Measurements from ENCODE around the gene SAP30BP.

Gene SAP30BP

DNA sequence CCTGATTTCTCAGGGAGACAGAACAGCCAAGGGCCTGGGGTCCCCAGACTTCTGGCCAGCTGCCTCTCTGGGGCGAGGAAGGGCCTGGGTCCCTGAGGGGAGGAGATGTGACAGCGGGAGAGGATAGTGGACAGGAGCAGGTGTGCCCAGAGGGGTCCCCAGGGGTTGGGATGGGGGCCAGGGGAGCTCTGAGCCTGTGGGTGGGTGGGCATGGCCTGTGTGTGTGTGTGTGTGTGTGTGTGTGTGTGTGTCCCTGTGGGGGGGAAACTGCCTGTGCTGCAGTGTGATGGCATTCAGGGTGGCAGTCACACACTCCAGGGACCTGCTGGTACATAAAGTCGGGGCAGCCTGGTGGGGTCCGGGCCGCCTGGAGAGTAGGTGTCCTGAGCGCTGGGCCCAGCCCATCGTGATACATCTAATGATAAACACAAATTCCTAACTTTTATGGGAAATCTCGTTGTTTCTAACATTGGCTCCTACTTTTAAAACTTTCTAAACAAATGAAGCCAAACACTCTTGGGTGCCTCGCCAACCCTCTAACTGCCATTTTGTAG, 55.5 kb downstream of the SAP30BP start:
- no peak for DNase-seq

DNA sequence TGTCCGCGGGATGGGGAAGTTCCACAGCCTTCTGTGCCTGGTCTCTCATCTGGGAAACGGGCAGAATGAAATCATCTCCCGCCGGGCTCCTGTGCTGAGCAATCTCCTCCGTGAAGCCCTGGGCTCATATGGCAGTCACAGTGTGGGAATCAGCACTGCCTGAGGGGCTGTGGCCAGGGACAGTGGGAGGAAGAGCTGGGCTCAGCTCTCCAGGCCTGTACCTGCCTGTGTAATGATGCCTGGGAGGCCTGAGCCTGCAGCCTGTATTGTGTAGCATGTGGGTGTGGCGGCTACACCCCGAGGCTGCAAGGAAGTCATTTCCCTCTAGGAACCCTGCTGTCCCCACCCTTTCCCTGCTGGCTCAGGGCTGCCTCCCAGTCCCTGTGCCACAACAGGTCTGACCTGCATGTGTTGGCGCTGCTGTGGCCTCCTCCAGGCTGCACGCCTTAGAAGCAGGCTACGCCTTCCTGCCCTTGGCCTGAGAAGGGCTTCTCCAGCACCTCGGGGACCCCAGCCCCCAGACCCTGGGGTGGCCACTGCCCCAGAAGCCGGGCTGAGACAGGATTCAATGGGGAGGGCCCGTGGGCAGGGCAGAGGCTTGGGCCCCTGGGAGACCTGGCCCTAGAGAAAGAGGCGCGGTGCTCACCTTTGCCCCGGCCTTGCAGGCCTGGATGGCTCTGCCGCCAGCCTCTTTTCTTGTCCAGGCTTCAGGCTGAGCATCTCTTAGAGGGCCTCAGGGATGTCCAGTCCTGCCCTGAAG, 56.2 kb downstream of the SAP30BP start:
- no peak for DNase-seq

DNA sequence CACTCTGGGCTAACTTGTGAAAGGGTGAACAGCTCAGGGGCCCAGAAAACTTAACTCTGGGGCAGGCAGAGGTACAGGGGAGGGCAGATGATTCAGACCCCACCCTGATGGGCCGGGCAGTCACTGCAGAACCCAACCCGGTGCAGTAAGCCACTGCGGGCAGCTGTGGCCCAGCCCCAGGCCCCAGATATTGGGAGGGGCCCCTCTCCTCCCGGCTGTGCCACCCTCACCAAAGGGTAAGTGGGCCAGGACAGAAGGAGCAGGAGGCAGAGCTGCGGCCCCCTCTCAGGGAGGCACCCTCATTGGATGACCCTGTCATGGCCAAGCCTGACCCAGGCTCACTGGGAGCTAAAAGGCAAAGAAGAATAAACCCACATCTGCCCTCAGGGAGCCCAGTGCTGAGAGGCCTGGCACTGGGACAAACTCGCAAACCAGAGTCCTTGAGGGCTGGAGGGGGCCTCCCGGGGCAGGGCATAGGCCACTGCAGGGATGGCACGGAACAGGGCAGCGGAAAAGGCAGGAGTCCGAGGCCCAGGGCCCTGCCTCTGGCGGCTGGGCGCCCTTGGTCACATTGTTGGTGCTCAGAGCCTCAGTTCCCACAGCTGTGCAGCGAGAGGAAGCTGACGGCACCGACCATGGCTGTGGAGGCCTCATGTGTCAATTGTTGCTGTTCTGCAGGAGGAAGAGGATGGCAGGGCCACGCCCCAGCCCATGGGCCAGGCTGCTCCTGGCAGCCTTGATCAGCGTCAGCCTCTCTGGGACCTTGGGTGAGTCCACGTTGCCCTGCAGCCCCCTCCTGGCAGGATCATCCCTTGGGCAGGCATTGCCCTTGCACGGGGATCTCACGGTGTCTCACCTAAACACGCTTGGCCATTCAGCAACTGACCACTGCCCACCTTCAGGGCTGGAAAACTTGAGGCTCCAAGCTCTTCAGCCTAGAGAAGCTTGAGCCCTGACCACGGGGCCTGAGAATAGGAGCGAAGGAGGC, 57.2 kb downstream of the SAP30BP start:
- DNase-seq: no peak

DNA sequence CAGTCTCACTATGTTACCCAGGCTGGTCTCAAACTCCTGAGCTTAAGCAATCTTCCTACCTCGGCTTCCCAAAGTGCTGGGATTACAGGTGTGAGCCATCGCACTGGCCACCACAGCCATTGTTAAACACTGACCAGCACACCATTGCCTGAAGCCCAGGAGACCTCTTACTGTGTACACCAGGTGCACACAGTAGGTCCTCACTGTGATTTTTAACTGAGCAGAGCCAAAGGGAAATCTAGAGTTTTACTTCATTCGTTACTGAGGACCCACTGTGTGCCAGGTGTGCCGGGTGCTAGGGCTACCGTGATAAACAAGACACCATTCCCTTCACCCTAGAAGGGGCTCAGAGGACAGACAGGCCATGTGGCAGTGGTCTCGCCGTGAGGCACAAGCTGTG, 58.4 kb downstream of the SAP30BP start:
- DNase-seq: no peak

DNA sequence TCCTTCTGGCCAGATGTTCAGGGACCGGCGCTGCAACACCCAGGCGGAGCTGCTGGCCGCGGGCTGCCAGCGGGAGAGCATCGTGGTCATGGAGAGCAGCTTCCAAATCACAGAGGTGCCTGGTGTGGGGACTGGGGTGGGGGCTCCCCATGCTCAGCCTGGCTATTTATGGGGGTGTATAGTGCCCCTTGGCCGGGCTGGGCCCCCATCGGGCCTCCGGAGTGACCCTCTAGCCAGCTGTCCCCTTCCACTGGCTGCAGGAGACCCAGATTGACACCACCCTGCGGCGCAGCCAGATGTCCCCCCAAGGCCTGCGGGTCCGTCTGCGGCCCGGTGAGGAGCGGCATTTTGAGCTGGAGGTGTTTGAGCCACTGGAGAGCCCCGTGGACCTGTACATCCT, 60.3 kb downstream of the SAP30BP start:
- no peak for DNase-seq

DNA sequence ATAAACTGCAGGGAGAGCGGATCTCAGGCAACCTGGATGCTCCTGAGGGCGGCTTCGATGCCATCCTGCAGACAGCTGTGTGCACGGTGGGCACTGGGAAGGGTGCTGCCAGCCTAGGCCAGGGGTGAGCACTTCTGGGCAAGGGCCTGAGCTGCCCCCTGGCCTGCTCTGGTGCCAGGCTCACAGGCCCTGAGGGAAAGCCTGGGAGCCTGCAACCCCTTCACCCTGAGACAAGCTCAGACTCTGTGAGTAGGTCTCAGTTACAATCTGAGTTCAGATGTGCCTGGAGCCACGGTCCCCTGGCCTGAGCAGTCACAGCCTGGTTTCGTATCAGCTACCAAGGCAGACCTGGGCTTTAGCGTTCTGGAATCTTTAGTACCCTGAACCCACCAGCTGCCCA, 62.2 kb downstream of the SAP30BP start:
- no peak for DNase-seq

DNA sequence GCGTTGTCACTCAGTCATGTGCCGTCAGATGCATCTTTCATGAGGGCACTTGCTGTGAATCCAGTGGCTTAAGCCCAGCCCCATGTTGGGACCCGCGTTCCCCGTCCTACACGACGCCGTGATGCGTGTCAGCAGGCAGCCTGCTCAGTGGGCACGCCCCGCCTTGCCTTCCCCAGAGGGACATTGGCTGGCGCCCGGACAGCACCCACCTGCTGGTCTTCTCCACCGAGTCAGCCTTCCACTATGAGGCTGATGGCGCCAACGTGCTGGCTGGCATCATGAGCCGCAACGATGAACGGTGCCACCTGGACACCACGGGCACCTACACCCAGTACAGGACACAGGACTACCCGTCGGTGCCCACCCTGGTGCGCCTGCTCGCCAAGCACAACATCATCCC, 62.9 kb downstream of the SAP30BP start:
- no peak for DNase-seq

DNA sequence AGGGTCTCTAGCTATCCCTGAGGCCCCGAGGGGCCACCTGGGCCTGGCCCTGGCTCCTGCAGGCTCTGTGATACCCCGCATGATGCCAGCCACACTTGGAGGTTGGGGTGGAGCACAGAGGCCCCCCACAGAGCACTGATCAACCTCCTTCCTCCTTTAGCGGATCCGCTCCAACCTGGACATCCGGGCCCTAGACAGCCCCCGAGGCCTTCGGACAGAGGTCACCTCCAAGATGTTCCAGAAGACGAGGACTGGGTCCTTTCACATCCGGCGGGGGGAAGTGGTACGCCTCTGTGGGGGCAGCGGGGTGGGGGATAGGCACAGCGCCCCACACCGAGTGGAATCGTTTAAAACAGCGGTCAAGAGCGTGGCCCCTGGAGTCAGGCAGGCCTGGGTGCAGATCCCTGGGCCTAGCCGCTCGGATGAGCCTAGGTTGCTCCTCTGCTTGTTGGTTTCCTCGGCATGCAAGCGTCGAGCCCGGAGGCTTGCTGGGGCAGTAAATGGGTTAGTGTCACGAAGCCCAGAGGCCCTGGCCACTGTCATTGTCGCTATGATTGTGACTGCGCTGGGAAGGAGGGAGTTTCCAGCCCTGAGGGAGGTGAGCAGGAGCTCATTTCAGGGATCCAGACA, 64.1 kb downstream of the SAP30BP start:
- no peak for DNase-seq

DNA sequence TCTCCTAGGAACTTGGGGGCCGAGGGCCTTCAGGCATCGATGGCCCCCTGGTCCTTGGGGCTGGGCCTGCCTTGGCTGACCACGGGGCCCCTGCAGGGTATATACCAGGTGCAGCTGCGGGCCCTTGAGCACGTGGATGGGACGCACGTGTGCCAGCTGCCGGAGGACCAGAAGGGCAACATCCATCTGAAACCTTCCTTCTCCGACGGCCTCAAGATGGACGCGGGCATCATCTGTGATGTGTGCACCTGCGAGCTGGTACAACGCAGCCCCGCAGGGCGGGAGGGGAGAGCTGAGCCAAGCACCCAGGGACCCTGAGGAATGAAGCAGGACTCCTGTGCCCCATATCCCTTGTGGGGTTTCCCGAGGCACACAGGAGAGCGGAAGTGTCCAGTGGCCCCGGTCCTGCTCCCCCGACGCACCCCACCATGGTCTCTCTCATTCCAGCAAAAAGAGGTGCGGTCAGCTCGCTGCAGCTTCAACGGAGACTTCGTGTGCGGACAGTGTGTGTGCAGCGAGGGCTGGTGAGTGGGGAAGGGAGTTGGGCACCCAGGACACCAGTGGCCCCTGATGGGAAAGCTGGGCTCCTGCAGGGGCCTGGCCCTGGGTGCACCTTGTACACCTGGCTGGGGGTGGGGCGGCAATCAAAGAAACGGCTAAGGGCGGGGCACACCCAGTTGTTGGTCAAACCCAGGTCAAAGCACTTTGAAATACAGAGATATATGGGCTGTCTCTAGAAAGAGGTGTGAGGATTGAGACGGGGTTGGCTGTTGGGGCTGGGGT, 64.8 kb downstream of the SAP30BP start:
- DNase-seq: no peak

DNA sequence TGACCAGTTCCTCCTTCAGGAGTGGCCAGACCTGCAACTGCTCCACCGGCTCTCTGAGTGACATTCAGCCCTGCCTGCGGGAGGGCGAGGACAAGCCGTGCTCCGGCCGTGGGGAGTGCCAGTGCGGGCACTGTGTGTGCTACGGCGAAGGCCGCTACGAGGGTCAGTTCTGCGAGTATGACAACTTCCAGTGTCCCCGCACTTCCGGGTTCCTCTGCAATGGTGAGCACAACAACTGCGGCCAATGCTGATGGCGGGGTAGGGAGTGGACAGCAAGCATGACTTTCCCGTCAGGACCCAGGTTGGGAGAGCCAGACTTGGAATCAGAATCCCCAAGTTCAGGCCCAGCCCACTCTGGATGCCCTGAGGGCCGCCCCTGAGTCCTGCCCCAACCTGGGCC, 66.3 kb downstream of the SAP30BP start:
- DNase-seq: no peak

DNA sequence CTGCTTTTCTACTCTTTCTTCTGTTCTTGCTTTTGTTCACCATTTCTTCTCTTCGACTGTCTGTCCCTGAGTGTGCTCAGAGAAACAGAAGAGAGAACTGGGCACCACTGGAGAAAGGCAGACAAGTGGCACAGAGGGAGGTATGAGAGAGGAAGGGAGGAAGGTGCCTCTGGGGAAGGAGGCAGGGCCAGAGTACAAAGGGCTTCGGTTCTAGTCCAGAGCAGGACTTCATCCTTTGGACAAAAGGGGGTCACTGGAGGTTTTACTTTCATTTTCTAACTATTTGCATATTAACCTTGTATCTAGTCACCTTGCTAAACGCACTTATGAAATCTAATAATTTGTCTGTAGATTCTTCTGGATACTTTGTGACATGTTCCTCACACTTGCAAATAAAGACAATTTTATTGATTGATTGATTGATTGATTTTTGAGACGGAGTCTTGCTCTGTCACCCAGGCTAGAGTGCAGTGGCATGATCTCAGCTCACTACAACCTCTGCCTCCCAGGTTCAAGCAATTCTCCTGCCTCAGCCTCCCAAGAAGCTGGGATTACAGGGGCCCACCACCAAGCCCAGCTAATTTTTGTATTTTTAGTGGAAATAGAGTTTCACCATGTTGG, 67.6 kb downstream of the SAP30BP start:
- DNase-seq: no peak

DNA sequence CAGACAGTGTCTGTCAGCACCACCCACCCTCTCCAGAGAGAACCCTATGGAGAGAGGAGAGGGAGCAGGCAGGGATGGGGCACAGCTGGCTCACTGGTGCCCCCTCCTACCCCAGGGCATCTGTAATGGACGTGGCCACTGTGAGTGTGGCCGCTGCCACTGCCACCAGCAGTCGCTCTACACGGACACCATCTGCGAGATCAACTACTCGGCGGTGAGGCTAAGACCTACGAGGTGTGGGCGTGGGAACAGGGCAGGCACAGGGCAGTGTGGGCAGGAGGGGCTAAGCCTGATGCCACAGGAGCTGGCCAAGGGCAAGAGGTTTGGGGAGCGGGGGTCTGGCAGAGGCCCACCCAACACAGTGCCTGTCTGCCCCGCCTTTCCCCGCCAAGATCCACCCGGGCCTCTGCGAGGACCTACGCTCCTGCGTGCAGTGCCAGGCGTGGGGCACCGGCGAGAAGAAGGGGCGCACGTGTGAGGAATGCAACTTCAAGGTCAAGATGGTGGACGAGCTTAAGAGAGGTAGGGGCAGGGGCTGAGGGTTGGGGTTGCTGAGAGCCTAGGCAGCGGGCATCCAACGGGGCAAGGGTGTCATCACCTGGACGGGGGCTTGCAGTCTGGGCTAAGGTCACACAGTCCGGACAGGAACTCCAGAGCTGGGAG, 69.2 kb downstream of the SAP30BP start:
- no peak for DNase-seq

DNA sequence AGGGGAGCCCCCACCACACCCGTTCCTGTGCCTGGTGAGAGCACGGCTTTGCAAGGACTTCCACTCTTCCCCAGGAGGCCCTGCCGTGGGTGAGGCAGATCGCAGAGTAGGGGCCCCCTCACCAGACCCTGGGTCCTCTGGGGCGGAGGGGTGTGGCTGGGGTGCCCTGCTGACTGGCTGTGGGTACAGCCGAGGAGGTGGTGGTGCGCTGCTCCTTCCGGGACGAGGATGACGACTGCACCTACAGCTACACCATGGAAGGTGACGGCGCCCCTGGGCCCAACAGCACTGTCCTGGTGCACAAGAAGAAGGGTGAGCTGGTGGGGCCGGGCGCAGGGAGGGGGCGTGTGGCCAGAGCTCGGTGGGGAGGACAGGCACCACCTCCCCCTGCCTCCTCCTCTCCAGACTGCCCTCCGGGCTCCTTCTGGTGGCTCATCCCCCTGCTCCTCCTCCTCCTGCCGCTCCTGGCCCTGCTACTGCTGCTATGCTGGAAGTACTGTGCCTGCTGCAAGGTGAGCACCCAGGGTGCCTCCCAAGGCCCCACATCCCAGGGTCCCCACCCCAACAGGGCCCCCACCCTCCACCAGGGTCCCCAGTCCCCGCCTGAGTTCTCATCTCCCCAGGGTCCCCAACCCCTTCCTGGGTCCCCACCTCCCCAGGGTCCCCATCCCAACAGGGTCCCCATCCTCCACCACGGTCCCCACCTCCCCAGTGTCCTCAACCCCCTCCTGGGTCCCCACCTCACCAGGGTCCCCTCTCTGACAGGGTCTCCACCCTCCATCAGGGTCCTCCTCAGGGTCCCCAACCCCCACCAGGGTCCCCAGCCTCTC, 70.2 kb downstream of the SAP30BP start:
- DNase-seq: no peak

DNA sequence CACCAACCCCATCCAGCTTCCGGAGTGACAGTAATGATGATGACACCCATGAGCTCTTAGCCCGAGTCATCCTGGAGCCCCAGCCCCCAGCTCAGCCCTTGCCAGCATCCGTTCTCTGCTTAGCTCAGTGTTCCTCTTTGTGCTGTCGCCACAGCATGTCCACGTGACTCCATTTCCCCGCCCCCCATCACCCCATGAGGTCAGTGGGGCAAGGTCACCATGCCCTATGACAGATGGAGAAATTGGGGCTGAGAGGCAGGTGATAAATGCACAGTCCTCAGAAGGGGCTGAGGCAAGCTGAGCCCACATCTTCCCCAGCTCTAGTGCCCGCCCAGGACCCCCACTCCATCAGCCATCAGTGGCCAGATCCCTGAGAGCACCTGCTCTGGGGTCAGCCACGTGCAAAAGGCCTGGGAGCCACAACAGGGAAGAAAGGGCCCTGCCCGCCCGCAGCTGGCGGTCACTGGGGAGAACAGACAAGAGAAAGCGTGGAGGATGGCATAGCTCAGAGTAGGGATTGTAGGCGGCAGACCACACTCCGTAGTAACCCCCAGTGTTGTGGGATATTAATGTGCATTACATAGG, 71.2 kb downstream of the SAP30BP start:
- no peak for DNase-seq

DNA sequence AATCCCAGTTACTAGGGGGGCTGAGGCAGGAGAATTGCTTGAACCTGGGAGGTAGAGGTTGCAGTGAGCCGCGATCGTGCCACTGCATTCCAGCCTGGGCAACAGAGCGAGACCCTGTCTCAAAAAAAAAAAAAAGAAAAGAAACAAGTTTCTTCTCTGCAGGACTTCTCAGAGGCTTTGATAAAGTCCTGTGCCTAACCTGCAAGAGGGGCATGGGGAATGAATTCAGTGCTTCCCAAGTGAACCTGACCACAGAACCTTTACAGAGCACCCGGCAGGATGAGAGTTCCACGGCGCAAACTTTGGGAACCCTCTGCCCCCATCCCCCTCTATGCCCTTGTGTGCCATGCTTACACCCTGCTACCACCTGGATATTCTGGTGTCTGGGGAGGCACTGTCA, 72.0 kb downstream of the SAP30BP start:
- no peak for DNase-seq

DNA sequence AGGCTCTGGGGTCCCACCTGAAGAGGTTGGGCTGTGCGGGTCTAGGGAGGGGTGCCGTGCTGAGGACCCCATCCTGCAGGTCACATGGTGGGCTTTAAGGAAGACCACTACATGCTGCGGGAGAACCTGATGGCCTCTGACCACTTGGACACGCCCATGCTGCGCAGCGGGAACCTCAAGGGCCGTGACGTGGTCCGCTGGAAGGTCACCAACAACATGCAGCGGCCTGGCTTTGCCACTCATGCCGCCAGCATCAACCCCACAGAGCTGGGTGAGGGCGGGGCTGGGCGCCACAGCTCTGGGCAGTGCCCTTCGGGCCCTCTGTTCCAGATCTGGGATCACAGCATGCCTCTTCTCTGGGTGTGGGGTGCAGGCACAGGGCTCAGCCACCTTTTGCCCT, 72.7 kb downstream of the SAP30BP start:
- DNase-seq: no peak

DNA sequence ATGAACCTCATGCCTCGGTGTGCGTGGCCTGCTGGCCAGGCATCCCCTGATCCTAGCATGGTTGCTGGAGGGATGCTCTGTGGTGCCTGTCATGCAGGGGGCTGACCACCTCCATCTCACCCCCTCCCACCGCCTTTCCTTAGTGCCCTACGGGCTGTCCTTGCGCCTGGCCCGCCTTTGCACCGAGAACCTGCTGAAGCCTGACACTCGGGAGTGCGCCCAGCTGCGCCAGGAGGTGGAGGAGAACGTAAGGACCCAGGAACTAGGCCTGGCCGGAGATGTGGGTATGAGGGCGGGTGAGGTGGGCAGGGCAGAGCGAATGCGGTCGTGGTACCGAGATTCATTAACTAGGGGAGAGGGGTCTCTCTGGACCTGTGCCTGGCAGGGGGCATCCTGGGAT, 73.1 kb downstream of the SAP30BP start:
- DNase-seq: no peak

DNA sequence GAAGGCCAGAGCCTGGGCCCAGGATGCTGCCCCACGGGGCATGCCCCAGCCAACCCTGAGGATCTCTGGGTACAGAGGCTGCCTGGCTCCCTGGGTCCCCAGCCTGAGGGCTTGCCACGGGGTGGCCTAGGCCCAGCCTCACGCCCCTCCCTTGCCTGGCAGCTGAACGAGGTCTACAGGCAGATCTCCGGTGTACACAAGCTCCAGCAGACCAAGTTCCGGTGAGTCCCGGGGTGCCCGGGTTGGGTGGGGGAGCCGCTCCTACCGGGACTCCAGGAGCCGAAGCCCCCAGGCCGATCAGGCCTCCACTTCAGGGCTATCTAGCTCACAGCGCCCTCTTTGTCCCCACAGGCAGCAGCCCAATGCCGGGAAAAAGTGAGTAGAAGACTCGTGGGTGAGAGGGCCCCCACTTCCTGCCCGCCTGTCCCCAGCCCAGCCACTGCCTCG, 73.5 kb downstream of the SAP30BP start:
- DNase-seq: no peak

DNA sequence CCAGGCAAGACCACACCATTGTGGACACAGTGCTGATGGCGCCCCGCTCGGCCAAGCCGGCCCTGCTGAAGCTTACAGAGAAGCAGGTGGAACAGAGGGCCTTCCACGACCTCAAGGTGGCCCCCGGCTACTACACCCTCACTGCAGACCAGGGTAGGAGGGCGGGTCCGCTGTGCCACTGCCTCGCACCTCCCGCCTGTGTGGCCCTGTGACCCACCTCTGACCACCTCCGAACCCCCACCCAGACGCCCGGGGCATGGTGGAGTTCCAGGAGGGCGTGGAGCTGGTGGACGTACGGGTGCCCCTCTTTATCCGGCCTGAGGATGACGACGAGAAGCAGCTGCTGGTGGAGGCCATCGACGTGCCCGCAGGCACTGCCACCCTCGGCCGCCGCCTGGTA, 75.2 kb downstream of the SAP30BP start:
- DNase-seq: no peak

DNA sequence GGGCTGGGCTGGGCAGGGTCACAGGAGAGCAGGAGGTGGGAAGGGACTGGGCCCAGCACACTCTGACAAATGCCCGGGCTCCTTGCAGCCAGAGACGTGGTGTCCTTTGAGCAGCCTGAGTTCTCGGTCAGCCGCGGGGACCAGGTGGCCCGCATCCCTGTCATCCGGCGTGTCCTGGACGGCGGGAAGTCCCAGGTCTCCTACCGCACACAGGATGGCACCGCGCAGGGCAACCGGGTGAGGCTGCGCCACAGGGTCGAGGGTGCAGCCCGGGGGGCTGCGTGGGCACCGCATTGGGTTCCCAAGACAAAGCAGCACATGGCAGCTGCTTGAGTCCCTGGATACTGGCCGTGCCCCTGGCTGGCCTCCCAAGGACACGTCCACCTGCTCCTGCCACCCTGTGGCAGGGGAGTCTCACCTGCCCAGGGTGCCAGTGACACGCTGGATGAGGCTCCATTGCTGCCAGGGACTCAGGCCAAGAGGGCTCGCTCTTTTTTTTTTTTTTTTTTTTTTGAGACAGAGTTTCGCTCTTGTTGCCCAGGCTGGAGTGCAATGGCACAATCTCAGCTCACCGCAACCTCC, 76.6 kb downstream of the SAP30BP start:
- no peak for DNase-seq
